ENCODE data around the gene PHF2. TPM values are rescaled to one million over a fixed set of nuclear protein-coding genes. Genes with fewer than 3 reads are reported as not detected.
A peak's percentile ranks its signal among the peaks of the same experiment; 100 is the strongest.

PHF2 gene
- total RNA-seq, 1 experiment from 2014 or later, result 7.2 TPM

- peak; percentile 94 for DNase-seq (ENCODE audit: low read depth)
- in situ Hi-C loops (cut with HindIII; ENCODE audit: low pct_unique_long_range_greater_than_20kb, low sequenced_read_pairs), result no loop called here
These were observed 9.7 kb upstream of the PHF2 start for GRCh38 chr9:93566408-93567270.

- in situ Hi-C loops (cut with HindIII; ENCODE audit: low pct_unique_long_range_greater_than_20kb, low sequenced_read_pairs), result no loop called here
These were observed 9.0 kb upstream of the PHF2 start for GRCh38 chr9:93567271-93567959.

GRCh38 chr9:93568169-93568568, 8.2 kb upstream of the PHF2 start:
- DNase-seq (ENCODE audit: low read depth), result no peak
- in situ Hi-C loops (cut with HindIII; ENCODE audit: low pct_unique_long_range_greater_than_20kb, low sequenced_read_pairs), result no loop called here

More at GRCh38 chr9:93567271-93567959, 9.0 kb upstream of the PHF2 start:
- no peak for DNase-seq (ENCODE audit: low read depth)

GRCh38 chr9:93569621-93570174, 6.7 kb upstream of the PHF2 start:
- DNase-seq (ENCODE audit: low read depth), result no peak
- in situ Hi-C loops (cut with HindIII; ENCODE audit: low pct_unique_long_range_greater_than_20kb, low sequenced_read_pairs), result no loop called here

GRCh38 chr9:93572221-93572620, 4.2 kb upstream of the PHF2 start:
- in situ Hi-C loops (cut with HindIII; ENCODE audit: low pct_unique_long_range_greater_than_20kb, low sequenced_read_pairs), result no loop called here
- no peak for DNase-seq (ENCODE audit: low read depth)

GRCh38 chr9:93572636-93573515, 3.5 kb upstream of the PHF2 start:
- in situ Hi-C loops (cut with HindIII; ENCODE audit: low pct_unique_long_range_greater_than_20kb, low sequenced_read_pairs), result no loop called here
- DNase-seq (ENCODE audit: low read depth), result no peak

- in situ Hi-C loops (cut with HindIII; ENCODE audit: low pct_unique_long_range_greater_than_20kb, low sequenced_read_pairs), result no loop called here
- DNase-seq (ENCODE audit: low read depth), result no peak
These were observed 2.9 kb upstream of the PHF2 start for GRCh38 chr9:93573516-93573828.

GRCh38 chr9:93574091-93574899, 2.1 kb upstream of the PHF2 start:
- in situ Hi-C loops (cut with HindIII; ENCODE audit: low pct_unique_long_range_greater_than_20kb, low sequenced_read_pairs), result no loop called here
- DNase-seq (ENCODE audit: low read depth), result no peak

GRCh38 chr9:93574900-93575795, 1.2 kb upstream of the PHF2 start:
- in situ Hi-C loops (cut with HindIII; ENCODE audit: low pct_unique_long_range_greater_than_20kb, low sequenced_read_pairs), result no loop called here
- no peak for DNase-seq (ENCODE audit: low read depth)

- DNase-seq (ENCODE audit: low read depth), result peak; percentile 37
- in situ Hi-C loops (cut with HindIII; ENCODE audit: low pct_unique_long_range_greater_than_20kb, low sequenced_read_pairs), result no loop called here
These were observed 557 bp upstream of the PHF2 start for GRCh38 chr9:93575796-93576257.

- in situ Hi-C loops (cut with HindIII; ENCODE audit: low pct_unique_long_range_greater_than_20kb, low sequenced_read_pairs), result no loop called here
These were observed 942 bp downstream of the PHF2 start for GRCh38 chr9:93577078-93577974.

GRCh38 chr9:93577975-93578682, 1.7 kb downstream of the PHF2 start:
- in situ Hi-C loops (cut with HindIII; ENCODE audit: low pct_unique_long_range_greater_than_20kb, low sequenced_read_pairs), result no loop called here
- no peak for DNase-seq (ENCODE audit: low read depth)

More at GRCh38 chr9:93577078-93577974, 942 bp downstream of the PHF2 start:
- DNase-seq (ENCODE audit: low read depth), result peak; percentile 19

- DNase-seq (ENCODE audit: low read depth), result no peak
- in situ Hi-C loops (cut with HindIII; ENCODE audit: low pct_unique_long_range_greater_than_20kb, low sequenced_read_pairs), result no loop called here
These were observed 2.5 kb downstream of the PHF2 start for GRCh38 chr9:93578844-93579243.

GRCh38 chr9:93579711-93580516, 3.5 kb downstream of the PHF2 start:
- in situ Hi-C loops (cut with HindIII; ENCODE audit: low pct_unique_long_range_greater_than_20kb, low sequenced_read_pairs), result no loop called here
- no peak for DNase-seq (ENCODE audit: low read depth)

Data from Caki2 (cell line).